SU-DHL-6 (cell line): ENCODE data around the gene BET1L.

Source experiments
- H2AFZ ChIP-seq: fragments of 200-600 bp; sonication (generic); 2 replicates; pipeline ENCODE4 v1.6.1; 2014; ENCODE audit warnings: low read depth, mild to moderate bottlenecking, moderate library complexity, mixed read lengths, antibody characterized with exemption, low read length; ENCODE audit not compliant: severe bottlenecking
- H3F3A ChIP-seq: fragments of 200-600 bp; shearing (Covaris generic); 2 replicates; pipeline ENCODE4 v1.6.0; 2016; ENCODE audit warnings: antibody characterized with exemption, mild to moderate bottlenecking; ENCODE audit not compliant: insufficient read depth
- H3K27ac ChIP-seq: fragments of 200-600 bp; sonication (generic); 2 replicates; pipeline ENCODE4 v1.5.1; 2016; ENCODE audit warnings: low read depth, mild to moderate bottlenecking, low read length, moderate library complexity, mixed read lengths
- H3K27me3 ChIP-seq: fragments of 200-600 bp; sonication (generic), shearing (Covaris generic); 2 replicates; pipeline ENCODE4 v1.6.0; 2014; ENCODE audit warnings: mild to moderate bottlenecking, low read length
- H3K36me3 ChIP-seq: fragments of 200-600 bp; sonication (generic); 2 replicates; pipeline ENCODE4 v1.6.1; 2014; ENCODE audit warnings: mild to moderate bottlenecking, low read length, mixed read lengths
- H3K4me2 ChIP-seq: fragments of 300-600, 200-600 bp; shearing (Covaris generic), sonication (generic); 2 replicates; pipeline ENCODE4 v1.6.0; 2014; ENCODE audit warnings: low read length, low read depth, mild to moderate bottlenecking; ENCODE audit not compliant: poor library complexity, severe bottlenecking
- H3K4me3 ChIP-seq: fragments of 200-600 bp; sonication (generic); 2 replicates; pipeline ENCODE4 v1.5.1; 2014; ENCODE audit warnings: antibody characterized with exemption, low read length, mild to moderate bottlenecking, mixed read lengths; ENCODE audit not compliant: insufficient read depth, poor library complexity, severe bottlenecking
- H3K79me2 ChIP-seq: fragments of 200-600 bp; sonication (generic); 2 replicates; pipeline ENCODE4 v1.6.1; 2014; ENCODE audit warnings: mild to moderate bottlenecking, low read length, moderate library complexity; ENCODE audit not compliant: insufficient read depth
- H3K9ac ChIP-seq: fragments of 200-600 bp; sonication (generic); 2 replicates; pipeline ENCODE4 v1.7.0; 2014; ENCODE audit warnings: mild to moderate bottlenecking, low read length
- H3K9me2 ChIP-seq: fragments of 200-600 bp; sonication (generic); replicated peaks from 2 replicates; pipeline ENCODE4 v1.6.1; 2014; ENCODE audit warnings: low read length; ENCODE audit not compliant: insufficient read depth
- H3K9me3 ChIP-seq: fragments of 200-600 bp; sonication (generic); 2 replicates; pipeline ENCODE4 v1.6.1; 2014; ENCODE audit warnings: low read length, mixed read lengths; ENCODE audit not compliant: insufficient read depth
- H4K20me1 ChIP-seq: fragments of 200-600 bp; sonication (generic); 2 replicates; pipeline ENCODE4 v1.6.1; 2014; ENCODE audit warnings: low read depth, mild to moderate bottlenecking, antibody characterized with exemption, low read length, moderate library complexity, mixed read lengths
- CTCF ChIP-seq: fragments of 200-600 bp; sonication (generic); IDR thresholded peaks from one replicate; pipeline ENCODE4 v1.5.1; 2017; ENCODE audit warnings: antibody characterized with exemption, mild to moderate bottlenecking, low read length, moderate library complexity; ENCODE audit not compliant: insufficient read depth, poor library complexity, severe bottlenecking
- EZH2phosphoT487 ChIP-seq: fragments of 200-600 bp; sonication (generic), shearing (Covaris generic); conservative IDR thresholded peaks from 2 replicates; pipeline ENCODE4 v1.6.1; 2018; ENCODE audit warnings: mild to moderate bottlenecking, antibody characterized with exemption, low read length, moderate library complexity, mixed read lengths

Gene BET1L

GRCh38 chr11:253886-254270 lies 46.7 kb upstream of the BET1L start:
- Histone ChIP-seq H3K9me2 (no peaks in the 10 kb centered on the region), H3K79me2 (no peaks in the 10 kb centered on the region), H3K9me3 (no peaks in the 10 kb centered on the region), H3K36me3 (peaks cover 9% of the 10 kb centered on the region; the same call in 1 of the 2 replicates), H4K20me1 (no peaks in the 10 kb centered on the region), H3K4me3 (no peak overlapping the region), H2AFZ (no peak overlapping the region), H3K9ac (no peak overlapping the region), H3F3A (peaks cover 6% of the 10 kb centered on the region; the same call in 1 of the 2 replicates), H3K27me3 (no peaks in the 10 kb centered on the region), H3K27ac (no peak overlapping the region), H3K4me2 (no peak overlapping the region)
- TF ChIP-seq EZH2phosphoT487 (no peak), CTCF (no peak)

- no peak overlapping the region for H3K27ac ChIP-seq
- no peak overlapping the region for H3K4me3 ChIP-seq
- peaks cover 14% of the 10 kb centered on the region for H3K36me3 ChIP-seq
- TF ChIP-seq CTCF (no peak), EZH2phosphoT487 (no peak)
- H3K9me2 ChIP-seq, result no peaks in the 10 kb centered on the region
- no peaks in the 10 kb centered on the region for H3K9me3 ChIP-seq
- no peaks in the 10 kb centered on the region for H3K27me3 ChIP-seq
- no peak overlapping the region for H3K9ac ChIP-seq
- H3K4me2 ChIP-seq, result no peak overlapping the region
- H3F3A ChIP-seq, result peaks cover 6% of the 10 kb centered on the region; the same call in 1 of the 2 replicates
- no peak overlapping the region for H2AFZ ChIP-seq
- H4K20me1 ChIP-seq, result no peaks in the 10 kb centered on the region
- H3K79me2 ChIP-seq, result no peaks in the 10 kb centered on the region
Observed at GRCh38 chr11:253160-253885, 46.1 kb upstream of the BET1L start.

DNA sequence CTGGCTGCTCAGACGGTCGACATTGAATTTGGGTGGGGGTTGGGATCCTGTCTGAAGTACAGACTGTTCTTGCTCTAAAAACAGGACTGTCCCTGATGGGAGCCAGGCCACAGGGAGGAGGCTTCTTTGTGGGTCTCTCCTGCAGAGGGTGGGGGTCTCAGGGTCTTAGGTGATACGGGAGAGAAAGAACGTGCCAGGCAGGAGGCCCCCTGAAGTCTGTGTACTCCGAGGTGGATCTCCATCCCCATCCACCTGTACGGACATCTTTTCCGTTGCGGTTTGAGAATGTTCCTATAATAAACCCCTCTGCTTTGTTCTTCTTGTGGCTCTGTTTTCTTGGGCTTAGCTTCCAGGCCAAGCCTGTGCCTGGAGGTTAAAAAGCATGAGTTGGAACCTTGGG lies 45.5 kb upstream of the BET1L start:
- TF ChIP-seq EZH2phosphoT487 (no peak), CTCF (no peak)
- Histone ChIP-seq H3K36me3 (peaks cover 17% of the 10 kb centered on the region), H3K4me2 (no peak overlapping the region), H3K27ac (no peak overlapping the region), H3K27me3 (no peaks in the 10 kb centered on the region), H3K4me3 (no peak overlapping the region), H3K9ac (no peak overlapping the region), H3F3A (peaks cover 6% of the 10 kb centered on the region; the same call in 1 of the 2 replicates), H4K20me1 (no peaks in the 10 kb centered on the region), H2AFZ (no peak overlapping the region), H3K9me2 (no peaks in the 10 kb centered on the region), H3K79me2 (no peaks in the 10 kb centered on the region), H3K9me3 (no peaks in the 10 kb centered on the region)
